Fibroblast of lung (primary cell): Measurements from ENCODE around the gene MRPS2.

Source experiments
- EZH2 ChIP-seq: IDR thresholded peaks from 2 replicates; pipeline ENCODE4 v1.5.1; 2012; ENCODE audit warnings: low read length, control low read depth, mild to moderate bottlenecking; ENCODE audit errors: missing control alignments
- TF ChIP-seq, protein P1 (sequence below), 2 donors: IDR thresholded peaks in 1 of 2; conservative IDR thresholded peaks in 1 of 2; 1 replicate in 1 of 2; 2 replicates in 1 of 2; pipeline ENCODE4 v1.5.1; 2011 to 2012; ENCODE audit warnings: low read length in 2 of 2, control low read depth in 1 of 2, inconsistent platforms in 1 of 2, low read depth in 1 of 2, mild to moderate bottlenecking in 1 of 2

DNA sequence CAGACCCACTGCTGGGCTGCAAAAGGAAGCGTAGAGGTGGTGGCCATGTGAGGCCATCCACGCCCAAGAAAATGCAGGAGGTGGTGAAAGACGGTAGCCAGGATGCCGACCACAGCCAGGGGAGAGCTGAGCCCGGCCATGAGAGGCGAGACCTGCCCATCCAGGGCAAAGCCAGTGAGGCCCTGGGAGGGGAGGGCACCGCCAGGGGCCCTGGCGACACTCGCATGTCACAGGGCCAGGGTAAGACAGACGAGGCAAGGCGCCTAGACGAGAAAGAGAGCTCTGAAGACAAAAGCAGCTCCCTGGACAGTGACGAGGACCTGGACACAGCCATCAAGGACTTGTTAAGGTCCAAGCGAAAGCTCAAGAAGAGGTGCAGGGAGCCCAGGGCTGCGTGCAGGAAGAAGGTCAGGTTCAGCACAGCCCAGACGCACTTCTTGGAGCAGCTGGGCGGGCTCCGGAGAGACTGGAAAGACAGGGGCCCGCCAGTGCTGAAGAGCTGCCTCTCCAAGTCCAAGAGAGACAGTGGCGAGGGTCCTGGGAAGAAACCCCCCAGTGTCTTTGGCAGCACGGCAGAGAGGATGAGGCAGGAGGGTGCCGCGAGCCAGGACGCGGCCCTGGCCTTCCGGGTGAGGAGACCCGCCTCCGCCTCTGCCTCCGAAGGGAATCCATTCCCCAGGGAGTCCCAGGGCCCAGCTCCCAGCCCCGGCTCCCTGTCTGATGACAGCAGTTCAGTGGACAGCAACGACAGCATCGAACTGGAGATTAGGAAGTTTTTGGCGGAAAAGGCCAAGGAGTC lies 14.0 kb upstream of the MRPS2 start:
- TF ChIP-seq, protein P1, sequence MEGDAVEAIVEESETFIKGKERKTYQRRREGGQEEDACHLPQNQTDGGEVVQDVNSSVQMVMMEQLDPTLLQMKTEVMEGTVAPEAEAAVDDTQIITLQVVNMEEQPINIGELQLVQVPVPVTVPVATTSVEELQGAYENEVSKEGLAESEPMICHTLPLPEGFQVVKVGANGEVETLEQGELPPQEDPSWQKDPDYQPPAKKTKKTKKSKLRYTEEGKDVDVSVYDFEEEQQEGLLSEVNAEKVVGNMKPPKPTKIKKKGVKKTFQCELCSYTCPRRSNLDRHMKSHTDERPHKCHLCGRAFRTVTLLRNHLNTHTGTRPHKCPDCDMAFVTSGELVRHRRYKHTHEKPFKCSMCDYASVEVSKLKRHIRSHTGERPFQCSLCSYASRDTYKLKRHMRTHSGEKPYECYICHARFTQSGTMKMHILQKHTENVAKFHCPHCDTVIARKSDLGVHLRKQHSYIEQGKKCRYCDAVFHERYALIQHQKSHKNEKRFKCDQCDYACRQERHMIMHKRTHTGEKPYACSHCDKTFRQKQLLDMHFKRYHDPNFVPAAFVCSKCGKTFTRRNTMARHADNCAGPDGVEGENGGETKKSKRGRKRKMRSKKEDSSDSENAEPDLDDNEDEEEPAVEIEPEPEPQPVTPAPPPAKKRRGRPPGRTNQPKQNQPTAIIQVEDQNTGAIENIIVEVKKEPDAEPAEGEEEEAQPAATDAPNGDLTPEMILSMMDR (conservative IDR thresholded peaks at IDR 0.05 in 1 of 2, IDR thresholded peaks at IDR 0.05 in 1 of 2; ENCODE audit: low read depth in 1 of 2, low read length in 2 of 2) = no peak
- TF ChIP-seq EZH2 = no peak
